Activated CD8-positive, alpha-beta memory T cell treated with anti-CD3 and anti-CD28 coated beads, Interleukin-2, amount 50 U/mL, for 24 hours (primary cell): ENCODE results near the gene CD247.

Experiments
- DNase-seq: peaks from one replicate; pipeline ENCODE4 v3.0.0-alpha.2; 2020; ENCODE audit errors: extremely low read depth

Gene CD247

GRCh38 chr1:167489571-167490340 lies 28.6 kb downstream of the CD247 start:
- no peak for DNase-seq

GRCh38 chr1:167488786-167489185 lies 29.5 kb downstream of the CD247 start:
- no peak for DNase-seq

- DNase-seq, result no peak
Measured at GRCh38 chr1:167487614-167488013, 30.7 kb downstream of the CD247 start.

GRCh38 chr1:167486090-167486824 lies 32.1 kb downstream of the CD247 start:
- no peak for DNase-seq

- DNase-seq, result no peak
Measured at GRCh38 chr1:167484726-167485502, 33.4 kb downstream of the CD247 start.

- DNase-seq, result no peak
Measured at GRCh38 chr1:167483790-167484189, 34.5 kb downstream of the CD247 start.

GRCh38 chr1:167482184-167482583 lies 36.1 kb downstream of the CD247 start:
- no peak for DNase-seq

GRCh38 chr1:167479331-167479979 lies 38.9 kb downstream of the CD247 start:
- no peak for DNase-seq

- no peak for DNase-seq
Measured at GRCh38 chr1:167477986-167478385, 40.3 kb downstream of the CD247 start.

- no peak for DNase-seq
Measured at GRCh38 chr1:167476061-167476460, 42.3 kb downstream of the CD247 start.

- DNase-seq, result no peak
Measured at GRCh38 chr1:167474191-167474641, 44.1 kb downstream of the CD247 start.

- no peak for DNase-seq
Measured at GRCh38 chr1:167473761-167474160, 44.6 kb downstream of the CD247 start.

GRCh38 chr1:167472752-167473521 lies 45.4 kb downstream of the CD247 start:
- DNase-seq, result no peak

- DNase-seq, result no peak
Measured at GRCh38 chr1:167471568-167471967, 46.8 kb downstream of the CD247 start.

- no peak for DNase-seq
Measured at GRCh38 chr1:167469280-167469965, 48.9 kb downstream of the CD247 start.

GRCh38 chr1:167467752-167468151 lies 50.6 kb downstream of the CD247 start:
- no peak for DNase-seq

- no peak for DNase-seq
Measured at GRCh38 chr1:167467126-167467710, 51.1 kb downstream of the CD247 start.

GRCh38 chr1:167465743-167466142 lies 52.6 kb downstream of the CD247 start:
- DNase-seq, result no peak

- no peak for DNase-seq
Measured at GRCh38 chr1:167465018-167465417, 53.3 kb downstream of the CD247 start.
